Measurements from ENCODE around the gene SH3GL3.

The SH3GL3 gene

GRCh38 chr15:83514584-83514983, 67.4 kb downstream of the SH3GL3 start:
- no peak for DNase-seq

GRCh38 chr15:83515164-83515563, 68.0 kb downstream of the SH3GL3 start:
- DNase-seq: no peak

GRCh38 chr15:83516935-83517334, 69.8 kb downstream of the SH3GL3 start:
- no peak for DNase-seq

GRCh38 chr15:83526319-83526718, 79.2 kb downstream of the SH3GL3 start:
- DNase-seq: no peak

GRCh38 chr15:83533410-83533962, 86.3 kb downstream of the SH3GL3 start:
- DNase-seq: no peak

- no peak for DNase-seq
Observed at GRCh38 chr15:83537606-83538005, 90.5 kb downstream of the SH3GL3 start.

GRCh38 chr15:83538682-83539081, 91.5 kb downstream of the SH3GL3 start:
- no peak for DNase-seq

GRCh38 chr15:83545804-83546511, 98.8 kb downstream of the SH3GL3 start:
- no peak for DNase-seq

- no peak for DNase-seq
Observed at GRCh38 chr15:83546512-83546888, 99.4 kb downstream of the SH3GL3 start.

- no peak for DNase-seq
Observed at GRCh38 chr15:83547168-83547567, 100.0 kb downstream of the SH3GL3 start.

GRCh38 chr15:83549623-83550022, 102.5 kb downstream of the SH3GL3 start:
- no peak for DNase-seq

GRCh38 chr15:83554558-83554957, 107.4 kb downstream of the SH3GL3 start:
- DNase-seq: no peak

GRCh38 chr15:83555383-83555782, 108.2 kb downstream of the SH3GL3 start:
- DNase-seq: no peak

- no peak for DNase-seq
Observed at GRCh38 chr15:83556068-83556467, 108.9 kb downstream of the SH3GL3 start.

- DNase-seq: no peak
Observed at GRCh38 chr15:83556754-83557153, 109.6 kb downstream of the SH3GL3 start.

GRCh38 chr15:83558146-83558545, 111.0 kb downstream of the SH3GL3 start:
- DNase-seq: no peak

GRCh38 chr15:83559310-83559966, 112.3 kb downstream of the SH3GL3 start:
- peak; percentile 2 to 51 for DNase-seq

GRCh38 chr15:83561661-83562060, 114.5 kb downstream of the SH3GL3 start:
- no peak for DNase-seq

GRCh38 chr15:83565138-83565537, 118.0 kb downstream of the SH3GL3 start:
- no peak for DNase-seq

GRCh38 chr15:83565553-83566159, 118.5 kb downstream of the SH3GL3 start:
- peak in 1 of 2 experiments; percentile 3 for DNase-seq

- no peak for DNase-seq
Observed at GRCh38 chr15:83567318-83567717, 120.2 kb downstream of the SH3GL3 start.

GRCh38 chr15:83569341-83569740, 122.2 kb downstream of the SH3GL3 start:
- no peak for DNase-seq

GRCh38 chr15:83570756-83571155, 123.6 kb downstream of the SH3GL3 start:
- DNase-seq: no peak
